ENCODE results near the gene SAP130. TPM values are rescaled to one million over a fixed set of nuclear protein-coding genes. Genes with fewer than 3 reads are reported as not detected.
A peak's percentile ranks its signal among the peaks of the same experiment; 100 is the strongest.

Gene SAP130
- total RNA-seq, 1 donor from 2014 or later: 1.6 TPM

GRCh38 chr2:127935337-127935736 lies 92.5 kb downstream of the SAP130 start:
- H3K4me3 ChIP-seq (ENCODE audit: low read depth, low read length): no peak overlapping the region
- no peaks in the 10 kb centered on the region for H3K36me3 ChIP-seq (ENCODE audit: control insufficient read depth, insufficient read depth, low read length)
- DNase-seq (ENCODE audit: low read depth) (no peak), FAIRE-seq (no peak)
- TF ChIP-seq CTCF (IDR thresholded peaks at IDR 0.05; ENCODE audit: insufficient read depth, low read length, severe bottlenecking): no peak
- H3K27me3 ChIP-seq (ENCODE audit: control insufficient read depth, insufficient read depth, low read length): no peaks in the 10 kb centered on the region

GRCh38 chr2:127932199-127932876 lies 95.5 kb downstream of the SAP130 start:
- no peak for FAIRE-seq

GRCh38 chr2:127929449-127929848 lies 98.4 kb downstream of the SAP130 start:
- DNase-seq (ENCODE audit: low read depth): no peak
- no peak for FAIRE-seq
- no peaks in the 10 kb centered on the region for H3K27me3 ChIP-seq (ENCODE audit: control insufficient read depth, insufficient read depth, low read length)
- H3K4me3 ChIP-seq (ENCODE audit: low read depth, low read length): no peak overlapping the region
- H3K36me3 ChIP-seq (ENCODE audit: control insufficient read depth, insufficient read depth, low read length): no peaks in the 10 kb centered on the region
- no peak for TF ChIP-seq CTCF (IDR thresholded peaks at IDR 0.05; ENCODE audit: insufficient read depth, low read length, severe bottlenecking)

More at GRCh38 chr2:127932199-127932876, 95.5 kb downstream of the SAP130 start:
- DNase-seq (ENCODE audit: low read depth): peak; percentile 93
- no peak for TF ChIP-seq CTCF (IDR thresholded peaks at IDR 0.05; ENCODE audit: insufficient read depth, low read length, severe bottlenecking)
- Histone ChIP-seq H3K36me3 (ENCODE audit: control insufficient read depth, insufficient read depth, low read length) (no peaks in the 10 kb centered on the region), H3K4me3 (ENCODE audit: low read depth, low read length) (no peak overlapping the region), H3K27me3 (ENCODE audit: control insufficient read depth, insufficient read depth, low read length) (no peaks in the 10 kb centered on the region)

GRCh38 chr2:127927384-127927783 lies 100.5 kb downstream of the SAP130 start:
- H3K27me3 ChIP-seq (ENCODE audit: control insufficient read depth, insufficient read depth, low read length): no peaks in the 10 kb centered on the region
- TF ChIP-seq CTCF (IDR thresholded peaks at IDR 0.05; ENCODE audit: insufficient read depth, low read length, severe bottlenecking): no peak
- FAIRE-seq (no peak), DNase-seq (ENCODE audit: low read depth) (no peak)
- H3K36me3 ChIP-seq (ENCODE audit: control insufficient read depth, insufficient read depth, low read length): no peaks in the 10 kb centered on the region
- no peak overlapping the region for H3K4me3 ChIP-seq (ENCODE audit: low read depth, low read length)

- Histone ChIP-seq H3K4me3 (ENCODE audit: low read depth, low read length) (no peak overlapping the region), H3K27me3 (ENCODE audit: control insufficient read depth, insufficient read depth, low read length) (no peaks in the 10 kb centered on the region), H3K36me3 (ENCODE audit: control insufficient read depth, insufficient read depth, low read length) (no peaks in the 10 kb centered on the region)
- no peak for TF ChIP-seq CTCF (IDR thresholded peaks at IDR 0.05; ENCODE audit: insufficient read depth, low read length, severe bottlenecking)
- DNase-seq (ENCODE audit: low read depth): no peak
- no peak for FAIRE-seq
Observed at GRCh38 chr2:127917916-127918315, 109.9 kb downstream of the SAP130 start.

Data from bronchial epithelial cell (primary cell).